Nephron progenitor cell (in vitro differentiated cells): ENCODE results near the gene AVPI1.
A peak's percentile ranks its signal among the peaks of the same experiment; 100 is the strongest.
"Not testable (repeated sequence)": the region's sequence is repeated elsewhere in the genome, so short reads cannot be mapped to it uniquely, and the experiment has no call there.

Experiments
- DNase-seq: peaks from one replicate; pipeline ENCODE4 v3.0.0; 2021
- H3K27ac Mint-ChIP-seq: 2 replicates; pipeline ENCODE4 v1.8.0; 2021; ENCODE audit warnings: mild to moderate bottlenecking, moderate library complexity, mixed read lengths
- H3K27me3 Mint-ChIP-seq: 2 replicates; pipeline ENCODE4 v1.8.0; 2021; ENCODE audit warnings: mild to moderate bottlenecking, low read depth, mixed read lengths; ENCODE audit not compliant: poor library complexity
- H3K36me3 Mint-ChIP-seq: 2 replicates; pipeline ENCODE4 v1.8.0; 2021; ENCODE audit warnings: low read depth, mixed read lengths
- H3K4me1 Mint-ChIP-seq: 2 replicates; pipeline ENCODE4 v1.8.0; 2021; ENCODE audit warnings: mixed read lengths
- H3K4me3 Mint-ChIP-seq: 2 replicates; pipeline ENCODE4 v1.8.0; 2021; ENCODE audit warnings: mild to moderate bottlenecking, moderate library complexity, mixed read lengths
- H3K9me3 Mint-ChIP-seq: 2 replicates; pipeline ENCODE4 v1.8.0; 2021; ENCODE audit warnings: mild to moderate bottlenecking, moderate library complexity, mixed read lengths
- TF ChIP-seq, protein P1 (sequence below): fragments of 200-600 bp; sonication (generic); IDR thresholded peaks from 2 replicates; pipeline ENCODE4 v1.5.0; 2021; ENCODE audit warnings: antibody characterized with exemption

The AVPI1 gene

DNA sequence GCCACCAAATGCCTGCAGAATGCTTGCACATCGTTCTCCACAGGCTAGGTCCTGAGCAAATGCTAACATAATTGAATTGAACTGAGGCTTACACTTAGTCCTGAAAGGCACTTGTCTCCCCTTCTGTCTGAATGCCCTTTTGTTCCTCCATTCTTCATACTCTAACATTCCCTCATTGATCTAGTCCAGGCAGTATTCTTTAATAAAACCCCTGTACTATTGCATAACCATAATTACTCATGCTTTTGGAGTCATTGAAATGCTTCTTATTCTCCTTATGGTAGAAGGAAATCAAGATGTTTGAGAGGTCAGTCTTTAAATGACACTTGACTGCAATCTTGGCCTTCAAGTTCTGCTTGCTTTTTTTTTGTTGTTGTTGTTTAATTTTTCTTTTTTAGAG is 39.5 kb downstream of the AVPI1 start:
- no peak for DNase-seq
- Mint-ChIP-seq H3K4me1 (peaks cover 19% of the 10 kb centered on the region), H3K36me3 (peaks cover 31% of the 10 kb centered on the region), H3K4me3 (no peak overlapping the region), H3K27me3 (peaks cover 4% of the 10 kb centered on the region), H3K9me3 (no peaks in the 10 kb centered on the region), H3K27ac (no peak overlapping the region)
- TF ChIP-seq, protein P1, sequence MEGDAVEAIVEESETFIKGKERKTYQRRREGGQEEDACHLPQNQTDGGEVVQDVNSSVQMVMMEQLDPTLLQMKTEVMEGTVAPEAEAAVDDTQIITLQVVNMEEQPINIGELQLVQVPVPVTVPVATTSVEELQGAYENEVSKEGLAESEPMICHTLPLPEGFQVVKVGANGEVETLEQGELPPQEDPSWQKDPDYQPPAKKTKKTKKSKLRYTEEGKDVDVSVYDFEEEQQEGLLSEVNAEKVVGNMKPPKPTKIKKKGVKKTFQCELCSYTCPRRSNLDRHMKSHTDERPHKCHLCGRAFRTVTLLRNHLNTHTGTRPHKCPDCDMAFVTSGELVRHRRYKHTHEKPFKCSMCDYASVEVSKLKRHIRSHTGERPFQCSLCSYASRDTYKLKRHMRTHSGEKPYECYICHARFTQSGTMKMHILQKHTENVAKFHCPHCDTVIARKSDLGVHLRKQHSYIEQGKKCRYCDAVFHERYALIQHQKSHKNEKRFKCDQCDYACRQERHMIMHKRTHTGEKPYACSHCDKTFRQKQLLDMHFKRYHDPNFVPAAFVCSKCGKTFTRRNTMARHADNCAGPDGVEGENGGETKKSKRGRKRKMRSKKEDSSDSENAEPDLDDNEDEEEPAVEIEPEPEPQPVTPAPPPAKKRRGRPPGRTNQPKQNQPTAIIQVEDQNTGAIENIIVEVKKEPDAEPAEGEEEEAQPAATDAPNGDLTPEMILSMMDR: no peak

DNA sequence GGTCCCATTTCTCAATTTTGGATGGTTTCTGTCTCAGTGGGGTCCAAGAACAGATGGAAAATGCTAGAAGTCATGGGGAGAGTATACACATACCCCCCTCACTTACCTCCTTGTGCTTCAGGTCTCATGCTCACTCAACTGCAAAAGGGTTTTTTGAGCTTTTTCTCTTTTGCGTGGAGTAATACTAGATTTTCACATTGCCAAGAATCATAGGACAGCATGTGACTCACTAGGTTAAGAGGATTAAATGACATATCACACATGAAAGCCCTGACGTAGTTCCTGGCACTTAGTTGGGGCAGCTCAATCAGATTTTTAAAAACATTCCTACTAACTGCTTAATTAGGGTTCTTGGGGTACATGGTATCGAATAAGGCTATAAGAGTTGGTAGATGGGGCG is 42.1 kb downstream of the AVPI1 start:
- H3K27me3 Mint-ChIP-seq: peaks cover 4% of the 10 kb centered on the region

DNA sequence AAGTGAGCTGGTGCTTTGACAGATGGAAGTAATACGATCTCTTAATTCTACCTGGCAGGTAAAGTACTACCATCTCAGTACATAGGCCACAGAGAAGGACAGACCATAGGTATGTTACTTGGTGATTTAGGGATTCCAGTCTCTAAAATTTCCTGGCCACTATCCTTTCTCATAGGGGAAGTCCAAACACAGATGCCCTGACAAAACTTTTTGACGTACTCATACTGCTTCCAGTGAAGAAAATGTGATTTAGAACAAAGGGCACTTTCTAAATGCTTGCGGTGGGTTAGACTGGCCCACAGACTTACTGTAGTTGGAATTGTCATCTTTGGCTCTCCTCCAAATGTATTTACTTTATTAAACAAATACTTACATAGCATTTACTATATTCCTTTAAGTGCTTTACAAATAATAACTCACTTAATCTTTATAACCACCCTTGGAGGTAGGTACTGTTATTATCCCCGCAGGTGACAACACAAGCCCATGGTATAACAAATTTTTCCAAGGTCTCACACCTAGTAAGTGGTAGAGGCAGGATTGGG is 43.5 kb downstream of the AVPI1 start:
- Mint-ChIP-seq H3K4me1 (peaks cover 30% of the 10 kb centered on the region), H3K36me3 (peaks cover 29% of the 10 kb centered on the region), H3K9me3 (no peaks in the 10 kb centered on the region), H3K27me3 (peaks cover 4% of the 10 kb centered on the region), H3K27ac (peak overlapping the region; percentile 66), H3K4me3 (peak overlapping the region; percentile 99)
- no peak for DNase-seq
- TF ChIP-seq, protein P1: no peak

More for the DNA sequence above, 42.1 kb downstream of the AVPI1 start:
- peaks cover 29% of the 10 kb centered on the region for H3K36me3 Mint-ChIP-seq
- H3K4me3 Mint-ChIP-seq: no peak overlapping the region
- no peaks in the 10 kb centered on the region for H3K9me3 Mint-ChIP-seq
- peaks cover 36% of the 10 kb centered on the region for H3K4me1 Mint-ChIP-seq
- no peak overlapping the region for H3K27ac Mint-ChIP-seq
- TF ChIP-seq, protein P1: no peak
- DNase-seq: no peak

DNA sequence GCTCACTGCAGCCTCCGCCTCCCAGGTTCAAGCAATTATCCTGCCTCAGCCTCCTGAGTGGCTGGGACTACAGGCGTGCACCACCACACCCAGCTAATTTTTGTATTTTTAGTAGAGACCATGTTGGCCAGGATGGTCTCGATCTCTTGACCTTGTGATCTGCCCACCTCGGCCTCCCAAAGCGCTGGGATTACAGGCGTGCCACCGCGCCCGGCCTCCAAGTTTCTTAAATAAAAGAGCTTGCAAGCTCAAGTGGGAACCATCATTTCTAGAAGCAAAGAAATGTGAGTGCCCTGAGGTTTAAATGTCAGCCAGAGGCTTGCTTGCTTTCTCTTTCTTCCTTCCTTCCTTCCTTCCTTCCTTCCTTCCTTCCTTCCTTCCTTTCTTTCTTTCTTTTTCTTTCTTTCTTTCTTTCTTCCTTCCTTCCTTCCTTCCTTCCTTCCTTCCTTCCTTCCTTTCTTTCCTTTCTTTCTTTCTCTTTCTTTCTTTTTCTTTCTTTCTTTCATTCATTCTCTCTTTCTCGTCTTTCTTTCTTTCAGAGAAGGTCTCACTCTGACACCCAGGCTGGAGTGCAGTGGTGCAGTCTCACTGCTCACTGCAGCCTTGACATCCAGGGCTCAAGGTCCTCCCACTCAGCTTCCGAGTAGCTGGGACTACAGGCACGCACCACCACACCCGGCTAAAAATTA is 44.4 kb downstream of the AVPI1 start:
- not testable (repeated sequence) for DNase-seq, H3K9me3 Mint-ChIP-seq, H3K27me3 Mint-ChIP-seq
- H3K36me3 Mint-ChIP-seq: peaks cover 29% of the 10 kb centered on the region
- H3K27ac Mint-ChIP-seq: peak overlapping the region; percentile 49
- H3K4me1 Mint-ChIP-seq: peaks cover 28% of the 10 kb centered on the region
- peak overlapping the region; percentile 99 for H3K4me3 Mint-ChIP-seq

DNA sequence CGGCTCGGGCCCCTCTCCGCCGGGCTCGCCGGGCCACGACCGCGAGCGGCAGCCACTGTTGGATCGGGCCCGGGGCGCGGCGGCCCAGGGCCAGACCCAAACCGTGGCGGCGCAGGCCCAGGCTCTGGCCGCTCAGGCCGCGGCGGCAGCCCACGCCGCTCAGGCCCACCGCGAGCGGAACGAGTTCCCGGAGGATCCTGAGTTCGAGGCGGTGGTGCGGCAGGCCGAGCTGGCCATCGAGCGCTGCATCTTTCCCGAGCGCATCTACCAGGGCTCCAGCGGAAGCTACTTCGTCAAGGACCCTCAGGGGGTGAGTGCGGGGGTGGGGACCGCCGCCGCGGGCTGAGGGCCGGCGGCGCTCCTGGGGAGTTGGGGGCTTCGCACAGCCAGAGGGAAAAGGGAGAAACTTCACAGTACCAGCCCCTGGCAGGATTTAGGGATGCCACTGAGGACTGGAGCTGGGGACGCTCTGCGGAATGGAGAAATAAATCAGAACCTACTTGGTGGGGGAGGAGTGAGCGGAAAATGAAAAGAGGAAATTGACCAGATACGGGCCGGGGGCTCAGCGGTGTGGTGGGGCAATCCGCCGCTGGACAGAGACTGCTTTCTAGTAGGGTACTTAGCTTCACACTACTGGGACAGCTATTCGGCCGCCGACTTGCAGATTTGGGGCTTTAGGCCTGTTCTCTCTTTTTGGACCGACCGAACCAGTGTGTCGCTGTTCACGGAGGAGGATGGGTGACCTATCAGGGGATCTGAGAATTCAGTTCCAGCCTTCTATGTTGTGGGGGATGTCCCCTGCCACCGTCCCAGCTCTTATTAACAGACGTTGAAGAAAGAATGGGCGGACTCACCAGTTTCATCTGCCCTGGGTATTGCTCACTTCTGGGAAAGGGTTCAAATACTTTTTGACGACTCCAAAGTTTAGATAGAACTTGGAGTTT is 45.9 kb downstream of the AVPI1 start:
- peak; percentile 60 for DNase-seq
- Mint-ChIP-seq H3K27me3 (peaks cover 7% of the 10 kb centered on the region), H3K27ac (peak overlapping the region; percentile 88), H3K4me1 (peaks cover 28% of the 10 kb centered on the region), H3K4me3 (peak overlapping the region; percentile 99), H3K9me3 (no peaks in the 10 kb centered on the region), H3K36me3 (peaks cover 25% of the 10 kb centered on the region)
- TF ChIP-seq, protein P1: no peak
